ENCODE results near the gene NECAB3.

DNA sequence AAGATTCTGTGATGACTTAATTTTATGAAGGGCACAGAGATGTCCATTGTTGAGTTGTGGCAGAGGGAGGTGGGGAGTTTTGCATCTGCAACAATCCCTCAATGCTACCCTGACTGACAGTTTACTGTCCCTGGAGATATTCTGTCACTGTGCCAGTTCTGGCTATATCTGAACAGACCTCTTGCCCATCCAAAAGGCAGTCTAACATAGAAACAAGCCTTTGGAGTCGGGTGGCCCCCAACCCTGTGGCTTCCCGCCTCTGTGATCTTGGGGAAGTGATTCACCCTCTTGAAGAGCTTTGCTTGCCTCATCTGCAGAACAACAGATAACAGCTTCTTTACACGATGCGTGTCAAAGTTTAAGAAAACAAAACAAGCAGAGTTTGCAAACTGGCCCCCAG lies 15.7 kb upstream of the NECAB3 start:
- no peak for TF ChIP-seq REST (IDR thresholded peaks at IDR 0.05)
- TF ChIP-seq JUND (IDR thresholded peaks at IDR 0.05): no peak
- no peak for TF ChIP-seq CTCF (IDR thresholded peaks at IDR 0.05; ENCODE audit: low read depth, low read length, missing input control)
- no peak for TF ChIP-seq RAD21 (IDR thresholded peaks at IDR 0.05)
- TF ChIP-seq GABPA (IDR thresholded peaks at IDR 0.05 in 1 of 2, conservative IDR thresholded peaks at IDR 0.05 in 1 of 2): no peak
- no peak for TF ChIP-seq YY1 (IDR thresholded peaks at IDR 0.05)
- TF ChIP-seq TAF1 (conservative IDR thresholded peaks at IDR 0.05): no peak
- TF ChIP-seq, protein P1, sequence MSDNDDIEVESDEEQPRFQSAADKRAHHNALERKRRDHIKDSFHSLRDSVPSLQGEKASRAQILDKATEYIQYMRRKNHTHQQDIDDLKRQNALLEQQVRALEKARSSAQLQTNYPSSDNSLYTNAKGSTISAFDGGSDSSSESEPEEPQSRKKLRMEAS (IDR thresholded peaks at IDR 0.05): no peak
